ENCODE data around the gene COG1. TPM values are rescaled to one million over a fixed set of nuclear protein-coding genes. Genes with fewer than 3 reads are reported as not detected.

Gene COG1
- total and polyA plus RNA-seq, 9 of the 15 experiments (the other 6 are each of a cell fraction or from before 2014, with no cell fraction given): 9.5 to 26.8 (median 12.9) TPM

GRCh38 chr17:73184136-73184993, 8.5 kb upstream of the COG1 start:
- 25% methylated on average over 9 of the region's 9 CpGs for WGBS (ENCODE audit: insufficient coverage, low coverage, missing lambda C conversion rate)
- no peaks in the 10 kb centered on the region for H3K9me3 ChIP-seq (replicated peaks; ENCODE audit: control insufficient read depth, insufficient read depth, low read depth, low read length)
- peaks cover 4 to 6% of the 10 kb centered on the region in 2 experiments; a peak in 1 of 5 replicates for H3K4me1 ChIP-seq (replicated peaks in 1 of 2; ENCODE audit: control insufficient read depth in 2 of 2, insufficient read depth in 2 of 2, low read length in 2 of 2)
- no peaks in the 10 kb centered on the region for H4K20me1 ChIP-seq (replicated peaks; ENCODE audit: control insufficient read depth, insufficient read depth, low read length)
- DNase-seq (ENCODE audit: extremely low read depth in 1 of 4, low spot score in 3 of 4): no peak
- no peak overlapping the region for H3K27ac ChIP-seq (ENCODE audit: extremely low read depth, low read depth, low read length)
- BruUV-seq (replicated peaks): no TSS peak
- no peak overlapping the region for H3K4me2 ChIP-seq (ENCODE audit: insufficient read depth, low read length)
- H3K4me3 ChIP-seq: no peak overlapping the region
- FAIRE-seq: no peak
- in situ Hi-C loops (cut with MboI) (loop anchor here (10.0 kb wide), 1 partner anchor 620 kb away; no protein-coding TSS in a partner anchor), intact Hi-C loops (cut with micrococcal nuclease) (no loop called here)
- H3K36me3 ChIP-seq (ENCODE audit: control insufficient read depth, insufficient read depth, low read length): no peaks in the 10 kb centered on the region
- no peaks in the 10 kb centered on the region for H3K27me3 ChIP-seq (ENCODE audit: control insufficient read depth in 2 of 2, insufficient read depth in 2 of 2, low read length in 2 of 2)
- H3K9ac ChIP-seq (ENCODE audit: insufficient read depth in 1 of 2, low read depth in 2 of 2, low read length in 2 of 2): no peak overlapping the region
- no peaks in the 10 kb centered on the region for H3K79me2 ChIP-seq (ENCODE audit: control insufficient read depth, insufficient read depth, low read length)
- CTCF ChIA-PET (ENCODE audit: low intra/inter-chr PET ratio): no interaction called here
- no peak overlapping the region for H2AFZ ChIP-seq (ENCODE audit: low read depth, low read length)
- H3K9me1 ChIP-seq (ENCODE audit: control insufficient read depth, insufficient read depth, low read length): no peaks in the 10 kb centered on the region
- POLR2A ChIA-PET: interaction anchor here (0.7 kb wide), 1 partner anchor 12 kb away, joined by 3 read pairs; no protein-coding TSS in a partner anchor
- ATAC-seq: no peak; the same call in 2 of the 3 replicates
- TF ChIP-seq ZFP36 (IDR thresholded peaks at IDR 0.05; ENCODE audit: low read depth, low read length, partially characterized antibody): peak; percentile 91
- no peak for TF ChIP-seq GTF3C2 (IDR thresholded peaks at IDR 0.05; ENCODE audit: borderline replicate concordance, extremely low read depth, insufficient read length)
- no peak for TF ChIP-seq CXXC5 (CRISPR knock-in tag; IDR thresholded peaks at IDR 0.05)
- no peak for TF ChIP-seq RNF219 (CRISPR knock-in tag; IDR thresholded peaks at IDR 0.05)
- no peak for TF ChIP-seq PHF20 (IDR thresholded peaks at IDR 0.05; ENCODE audit: partially characterized antibody)
- no peak for TF ChIP-seq PHTF2 (CRISPR knock-in tag; IDR thresholded peaks at IDR 0.05)
- no peak for TF ChIP-seq ZHX1 (conservative IDR thresholded peaks at IDR 0.05; ENCODE audit: low read length)
- TF ChIP-seq ZNF121 (CRISPR knock-in tag; conservative IDR thresholded peaks at IDR 0.05): peak; percentile 84
- TF ChIP-seq CBFA2T3 (IDR thresholded peaks at IDR 0.05): 0 out of 2 replicates have a peak, but pooled peaks have one; percentile 10
- peak; percentile 57; the same call in 1 of the 2 replicates for TF ChIP-seq ZNF436 (CRISPR knock-in tag; IDR thresholded peaks at IDR 0.05)
- TF ChIP-seq BRCA1 (IDR thresholded peaks at IDR 0.05): no peak
- TF ChIP-seq BRCA1 (CRISPR knock-in tag; IDR thresholded peaks at IDR 0.05): no peak
- TF ChIP-seq BCOR (IDR thresholded peaks at IDR 0.05): peak; percentile 35; the same call in 1 of the 2 replicates

All from K562 (cell line).